Activated CD8-positive, alpha-beta T cell treated with anti-CD3 and anti-CD28 coated beads for 36 hours (primary cell): ENCODE data around the gene MVK. TPM values are rescaled to one million over a fixed set of nuclear protein-coding genes. Genes with fewer than 3 reads are reported as not detected.

ENCODE experiments used
- ATAC-seq: fragments of 200-7000 bp; cut with Tn5 transposase; one replicate; pipeline ENCODE4 v1.10.0; 2021; ENCODE audit warnings: mild to moderate bottlenecking, moderate library complexity
- CTCF ChIA-PET: fragments of 350-600 bp; sonication (Branson Sonifier 250); formaldehyde crosslinking; loops from one replicate; lab custom pipeline; 2021; ENCODE audit warnings: antibody characterized with exemption; lab: Charles Lee
- POLR2A ChIA-PET: fragments of 350-600 bp; sonication (Branson Sonifier 250); formaldehyde crosslinking; loops from one replicate; lab custom pipeline; 2021; ENCODE audit warnings: antibody characterized with exemption; lab: Charles Lee
- DNase-seq: peaks from one replicate; pipeline ENCODE4 v3.0.0-alpha.2; 2020
- H3K27ac Mint-ChIP-seq: one replicate; pipeline ENCODE4 v1.8.0; 2021; ENCODE audit warnings: mild to moderate bottlenecking, mixed read lengths
- H3K27me3 Mint-ChIP-seq: one replicate; pipeline ENCODE4 v1.8.0; 2021; ENCODE audit warnings: mixed read lengths
- H3K36me3 Mint-ChIP-seq: one replicate; pipeline ENCODE4 v1.8.0; 2021; ENCODE audit warnings: low read depth, mixed read lengths
- H3K4me1 Mint-ChIP-seq: one replicate; pipeline ENCODE4 v1.8.0; 2021; ENCODE audit warnings: low read depth, mixed read lengths
- H3K4me3 Mint-ChIP-seq: one replicate; pipeline ENCODE4 v1.8.0; 2021; ENCODE audit warnings: mild to moderate bottlenecking, moderate library complexity, mixed read lengths
- H3K9me3 Mint-ChIP-seq: one replicate; pipeline ENCODE4 v1.8.0; 2021; ENCODE audit warnings: mixed read lengths
- CTCF ChIP-seq: fragments of 200-600 bp; IDR thresholded peaks from one replicate; pipeline ENCODE4 v1.8.0; 2022; ENCODE audit warnings: antibody characterized with exemption, mild to moderate bottlenecking
- intact Hi-C: fragments of 100-400 bp; cut with micrococcal nuclease; formaldehyde crosslinking; loops from one replicate; pipeline ENCODE4 v1.10.0; 2022
- total RNA-seq, 2 experiments: library from RNA; stranded (reverse); gene quantifications; one replicate each; pipeline ENCODE4 v1.2.3, GENCODE V29; 2021

MVK gene
- total RNA-seq, 2 experiments from 2014 or later: 16.2 to 19.8 TPM

GRCh38 chr12:109578330-109578927 lies 4.8 kb downstream of the MVK start:
- DNase-seq (no peak), ATAC-seq (no peak)
- H3K4me1 Mint-ChIP-seq: peaks cover 8% of the 10 kb centered on the region
- peaks cover 37% of the 10 kb centered on the region for H3K36me3 Mint-ChIP-seq
- TF ChIP-seq CTCF: no peak
- intact Hi-C loops: no loop called here
- H3K27me3 Mint-ChIP-seq: no peaks in the 10 kb centered on the region
- ChIA-PET POLR2A (no interaction called here), CTCF (interaction anchor here (1.7 kb wide), 1 partner anchor 19 kb away, joined by 8 read pairs; no protein-coding TSS in a partner anchor)
- H3K4me3 Mint-ChIP-seq: no peak overlapping the region
- no peaks in the 10 kb centered on the region for H3K9me3 Mint-ChIP-seq
- no peak overlapping the region for H3K27ac Mint-ChIP-seq

- no peaks in the 10 kb centered on the region for H3K27me3 Mint-ChIP-seq
- H3K4me1 Mint-ChIP-seq: peaks cover 3% of the 10 kb centered on the region
- ATAC-seq: no peak
- no peak for DNase-seq
- no peak overlapping the region for H3K27ac Mint-ChIP-seq
- intact Hi-C loops: no loop called here
- H3K4me3 Mint-ChIP-seq: no peak overlapping the region
- ChIA-PET CTCF (no interaction called here), POLR2A (no interaction called here)
- no peak for TF ChIP-seq CTCF
- H3K36me3 Mint-ChIP-seq: peaks cover 41% of the 10 kb centered on the region
- H3K9me3 Mint-ChIP-seq: no peaks in the 10 kb centered on the region
Measured at GRCh38 chr12:109579639-109580038, 6.0 kb downstream of the MVK start.

GRCh38 chr12:109580272-109580671 lies 6.7 kb downstream of the MVK start:
- Mint-ChIP-seq H3K36me3 (peaks cover 37% of the 10 kb centered on the region), H3K4me1 (no peaks in the 10 kb centered on the region), H3K9me3 (no peaks in the 10 kb centered on the region), H3K27me3 (no peaks in the 10 kb centered on the region), H3K27ac (no peak overlapping the region), H3K4me3 (no peak overlapping the region)
- TF ChIP-seq CTCF: no peak
- ATAC-seq (no peak), DNase-seq (no peak)
- intact Hi-C loops: no loop called here
- ChIA-PET POLR2A (no interaction called here), CTCF (no interaction called here)

- Mint-ChIP-seq H3K9me3 (no peaks in the 10 kb centered on the region), H3K4me3 (no peak overlapping the region), H3K27me3 (no peaks in the 10 kb centered on the region), H3K36me3 (peaks cover 34% of the 10 kb centered on the region), H3K4me1 (no peaks in the 10 kb centered on the region), H3K27ac (no peak overlapping the region)
- ATAC-seq: no peak
- TF ChIP-seq CTCF: no peak
- ChIA-PET POLR2A (no interaction called here), CTCF (interaction anchor here (1.1 kb wide), 1 partner anchor 17 kb away, joined by 5 read pairs; no protein-coding TSS in a partner anchor)
- DNase-seq: no peak
- intact Hi-C loops: no loop called here
Measured at GRCh38 chr12:109580684-109581333, 7.2 kb downstream of the MVK start.

GRCh38 chr12:109581334-109581691 lies 7.7 kb downstream of the MVK start:
- intact Hi-C loops: no loop called here
- Mint-ChIP-seq H3K27ac (no peak overlapping the region), H3K4me1 (no peaks in the 10 kb centered on the region), H3K4me3 (no peak overlapping the region), H3K36me3 (peaks cover 32% of the 10 kb centered on the region), H3K27me3 (no peaks in the 10 kb centered on the region), H3K9me3 (no peaks in the 10 kb centered on the region)
- TF ChIP-seq CTCF: no peak
- ATAC-seq (no peak), DNase-seq (no peak)
- POLR2A ChIA-PET: interaction anchor here (0.8 kb wide), 1 partner anchor 131 kb away, joined by 3 read pairs; no protein-coding TSS in a partner anchor
- CTCF ChIA-PET: interaction anchor here (1.1 kb wide), 1 partner anchor 16 kb away, joined by 5 read pairs; no protein-coding TSS in a partner anchor
